Activated naive CD8-positive, alpha-beta T cell treated with anti-CD3 and anti-CD28 coated beads, Interleukin-2, amount 10 ng/mL, durations not matched to agents 7 days and 5 days (primary cell): Measurements from ENCODE around the gene MC3R. TPM values are rescaled to one million over a fixed set of nuclear protein-coding genes. Genes with fewer than 3 reads are reported as not detected.
"Not testable (repeated sequence)": the region's sequence is repeated elsewhere in the genome, so short reads cannot be mapped to it uniquely, and the experiment has no call there.

ENCODE experiments used
- ATAC-seq: fragments of 150-1000 bp; cut with Tn5 transposase; one replicate; pipeline ENCODE4 v1.10.0; 2021; ENCODE audit warnings: low read depth, moderate library complexity
- POLR2A ChIA-PET: fragments of 350-600 bp; sonication (Branson Sonifier 250); formaldehyde crosslinking; loops from one replicate; lab custom pipeline; 2021; ENCODE audit warnings: antibody characterized with exemption; lab: Charles Lee
- DNase-seq: peaks from one replicate; pipeline ENCODE4 v3.0.0; 2021
- H3K27ac Mint-ChIP-seq: one replicate; pipeline ENCODE4 v1.8.0; 2022; ENCODE audit warnings: mild to moderate bottlenecking, mixed read lengths
- H3K27me3 Mint-ChIP-seq: one replicate; pipeline ENCODE4 v1.8.0; 2022; ENCODE audit warnings: mild to moderate bottlenecking, moderate library complexity, mixed read lengths
- H3K36me3 Mint-ChIP-seq: one replicate; pipeline ENCODE4 v1.8.0; 2021; ENCODE audit warnings: mild to moderate bottlenecking, mixed read lengths
- H3K4me1 Mint-ChIP-seq: one replicate; pipeline ENCODE4 v1.8.0; 2021; ENCODE audit warnings: mixed read lengths
- H3K4me3 Mint-ChIP-seq: one replicate; pipeline ENCODE4 v1.8.0; 2022; ENCODE audit warnings: mild to moderate bottlenecking, moderate library complexity, mixed read lengths
- H3K9me3 Mint-ChIP-seq: one replicate; pipeline ENCODE4 v1.8.0; 2021; ENCODE audit warnings: mixed read lengths
- total RNA-seq, 2 experiments: library from RNA; stranded (reverse); gene quantifications; one replicate each; pipeline ENCODE4 v1.2.3, GENCODE V29; 2021

MC3R gene
- not detected for total RNA-seq

- DNase-seq: peak; percentile 41
- Mint-ChIP-seq H3K36me3 (no peaks in the 10 kb centered on the region), H3K4me1 (no peaks in the 10 kb centered on the region), H3K4me3 (no peak within 1 kb of the TSS), H3K27me3 (peaks cover 3% of the 10 kb centered on the region), H3K27ac (no peak within 1 kb of the TSS), H3K9me3 (no peaks in the 10 kb centered on the region)
- POLR2A ChIA-PET: no interaction called here
- ATAC-seq: peak; percentile 50
Measured at GRCh38 chr20:56247954-56248782, at the start of gene MC3R. MC3R (plus strand) TSS chr20:56248732; CDS start chr20:56248844, 112 bp downstream.

DNA sequence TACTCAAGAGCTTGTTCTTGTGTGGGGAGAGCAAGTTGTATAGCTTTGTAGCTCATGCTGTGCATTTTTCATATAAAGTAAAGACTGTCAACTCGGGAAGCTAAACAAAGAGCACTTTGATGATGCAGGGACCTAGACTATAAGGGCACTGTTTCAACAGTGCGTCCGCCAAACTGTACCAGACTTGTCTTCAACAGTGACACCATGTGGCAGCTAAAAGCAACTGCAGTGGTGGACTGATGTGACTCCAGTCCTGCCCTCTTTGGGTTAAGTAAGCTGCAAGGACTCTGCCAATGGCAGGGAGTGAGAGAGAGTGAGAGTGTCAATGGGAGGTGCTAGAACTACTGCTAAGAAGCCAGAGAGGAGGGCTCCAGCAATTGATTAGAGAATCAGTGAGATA lies 48.1 kb upstream of the MC3R start:
- DNase-seq: no peak

DNA sequence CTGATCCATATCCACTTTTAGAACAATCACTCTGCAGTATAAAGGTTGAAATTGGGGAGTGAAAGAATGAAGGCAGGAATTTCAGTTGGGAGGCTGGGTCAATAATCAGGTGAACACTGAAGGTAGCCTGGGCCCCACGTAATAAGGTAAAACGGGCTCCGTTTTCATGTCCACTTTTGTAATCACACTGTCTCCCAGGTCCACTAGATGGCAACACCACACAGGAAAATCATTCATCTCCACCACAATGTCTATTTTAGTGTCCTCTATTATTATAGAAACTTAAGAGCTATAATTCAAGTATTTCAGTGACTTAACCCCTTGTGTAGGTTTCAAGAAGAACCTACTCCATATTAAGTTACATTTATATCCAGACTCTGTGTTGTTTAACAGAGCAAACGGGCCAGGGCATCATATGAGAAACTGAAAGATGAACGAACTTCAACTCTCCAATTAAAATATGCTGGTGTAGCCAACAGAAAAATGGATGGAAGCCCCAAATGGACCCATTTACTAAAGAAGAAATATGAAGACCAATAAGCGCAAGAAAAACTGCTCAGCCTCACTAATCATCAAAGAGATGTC lies 45.9 kb upstream of the MC3R start:
- Mint-ChIP-seq H3K27ac (no peak overlapping the region), H3K36me3 (no peaks in the 10 kb centered on the region), H3K27me3 (no peaks in the 10 kb centered on the region), H3K4me1 (no peaks in the 10 kb centered on the region), H3K9me3 (peaks cover 14% of the 10 kb centered on the region), H3K4me3 (no peak overlapping the region)
- ATAC-seq: no peak
- DNase-seq: no peak
- POLR2A ChIA-PET: no interaction called here

More for the DNA sequence above, 48.1 kb upstream of the MC3R start:
- Mint-ChIP-seq H3K27ac (no peak overlapping the region), H3K36me3 (no peaks in the 10 kb centered on the region), H3K4me3 (no peak overlapping the region), H3K4me1 (no peaks in the 10 kb centered on the region), H3K9me3 (peaks cover 14% of the 10 kb centered on the region), H3K27me3 (no peaks in the 10 kb centered on the region)
- no peak for ATAC-seq
- POLR2A ChIA-PET: no interaction called here

DNA sequence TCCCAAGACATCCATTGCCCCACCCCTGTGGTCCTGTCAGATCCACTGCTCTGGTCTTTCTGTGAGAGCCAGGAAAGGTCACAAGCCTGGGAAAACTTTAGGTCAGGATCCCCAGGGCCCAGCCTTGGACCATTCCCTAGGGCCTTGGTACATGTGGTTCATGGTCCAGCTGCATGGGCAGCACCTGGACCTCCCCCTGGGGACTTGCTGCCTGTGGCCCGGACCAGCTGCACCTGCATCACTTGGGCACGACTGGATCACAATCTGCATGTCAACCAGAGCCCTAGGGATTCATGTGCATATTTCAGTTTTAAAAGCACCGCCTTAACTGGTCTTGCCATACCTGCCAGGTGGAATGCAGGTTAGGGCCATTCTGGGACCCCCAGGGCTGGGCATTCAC lies 44.3 kb upstream of the MC3R start:
- peaks cover 11% of the 10 kb centered on the region for H3K9me3 Mint-ChIP-seq
- no peaks in the 10 kb centered on the region for H3K4me1 Mint-ChIP-seq
- H3K27me3 Mint-ChIP-seq: peaks cover 2% of the 10 kb centered on the region
- H3K4me3 Mint-ChIP-seq: no peak overlapping the region
- no peak for DNase-seq
- POLR2A ChIA-PET: no interaction called here
- H3K27ac Mint-ChIP-seq: no peak overlapping the region
- no peaks in the 10 kb centered on the region for H3K36me3 Mint-ChIP-seq
- no peak for ATAC-seq

DNA sequence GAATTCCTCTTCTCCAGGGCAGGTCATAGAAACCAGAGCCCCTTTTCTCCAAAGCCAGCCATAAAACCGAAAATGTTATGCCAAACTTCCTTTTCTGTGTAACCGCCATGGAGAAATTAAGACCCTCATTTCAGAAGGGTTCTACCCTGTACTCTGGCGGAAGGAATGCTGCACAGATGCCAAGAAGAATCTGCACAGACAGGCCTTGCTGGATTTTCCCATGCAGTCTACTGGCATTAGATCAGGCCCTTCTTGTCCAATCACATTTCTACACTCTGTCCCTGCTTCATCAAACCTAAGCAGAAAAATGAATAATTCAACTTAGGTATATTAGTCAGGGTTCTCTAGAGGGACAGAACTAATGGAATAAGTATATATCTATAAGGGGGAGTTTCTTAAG lies 43.2 kb upstream of the MC3R start:
- DNase-seq (no peak), ATAC-seq (no peak)
- Mint-ChIP-seq H3K27ac (no peak overlapping the region), H3K36me3 (no peaks in the 10 kb centered on the region), H3K4me3 (no peak overlapping the region), H3K9me3 (peaks cover 4% of the 10 kb centered on the region), H3K4me1 (no peaks in the 10 kb centered on the region), H3K27me3 (peaks cover 6% of the 10 kb centered on the region)
- POLR2A ChIA-PET: no interaction called here

DNA sequence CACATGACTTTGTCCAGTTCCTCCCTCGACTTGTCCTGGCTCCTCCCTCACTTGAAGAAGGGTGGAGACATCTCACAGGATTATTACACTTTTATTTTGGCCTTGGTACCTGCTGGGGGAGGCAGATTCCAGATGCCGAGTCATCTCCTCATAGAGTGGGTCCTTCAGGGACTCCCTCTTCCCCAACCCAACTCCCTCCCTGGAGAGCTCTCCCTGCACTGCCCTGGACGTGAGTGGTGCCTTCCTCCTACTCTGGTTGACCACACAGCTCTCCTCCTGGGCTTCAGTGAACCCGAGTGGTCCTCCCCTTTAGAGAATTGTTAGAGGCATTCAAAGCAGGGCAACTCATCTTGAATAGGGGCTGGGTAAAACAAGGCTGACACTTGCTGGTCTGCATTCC lies 40.9 kb upstream of the MC3R start:
- Mint-ChIP-seq H3K4me3 (no peak overlapping the region), H3K27ac (no peak overlapping the region), H3K27me3 (peaks cover 6% of the 10 kb centered on the region), H3K36me3 (no peaks in the 10 kb centered on the region), H3K4me1 (no peaks in the 10 kb centered on the region), H3K9me3 (no peaks in the 10 kb centered on the region)
- POLR2A ChIA-PET: no interaction called here
- DNase-seq (no peak), ATAC-seq (no peak)

DNA sequence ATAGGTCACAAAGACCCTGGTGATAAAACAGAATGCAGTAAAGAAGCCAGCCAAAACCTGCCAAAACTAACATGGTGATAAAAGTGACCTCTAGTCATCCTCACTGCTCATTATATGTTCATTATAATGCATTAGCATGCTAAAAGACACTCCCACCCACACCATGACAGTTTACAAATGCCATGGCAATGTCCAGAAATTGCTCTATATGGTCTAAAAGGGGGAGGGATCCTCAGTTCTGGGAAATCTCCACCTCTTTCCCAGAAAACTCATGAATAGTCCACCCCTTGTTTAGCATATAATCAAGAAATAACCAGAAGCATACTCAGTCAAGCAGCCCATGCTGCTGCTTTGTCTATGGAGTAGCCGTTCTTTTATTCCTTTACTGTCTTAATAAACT lies 40.4 kb upstream of the MC3R start:
- DNase-seq (no peak), ATAC-seq (no peak)
- no peaks in the 10 kb centered on the region for H3K4me1 Mint-ChIP-seq
- no peaks in the 10 kb centered on the region for H3K36me3 Mint-ChIP-seq
- H3K4me3 Mint-ChIP-seq: no peak overlapping the region
- H3K27me3 Mint-ChIP-seq: peaks cover 6% of the 10 kb centered on the region
- POLR2A ChIA-PET: no interaction called here
- no peaks in the 10 kb centered on the region for H3K9me3 Mint-ChIP-seq
- H3K27ac Mint-ChIP-seq: no peak overlapping the region

DNA sequence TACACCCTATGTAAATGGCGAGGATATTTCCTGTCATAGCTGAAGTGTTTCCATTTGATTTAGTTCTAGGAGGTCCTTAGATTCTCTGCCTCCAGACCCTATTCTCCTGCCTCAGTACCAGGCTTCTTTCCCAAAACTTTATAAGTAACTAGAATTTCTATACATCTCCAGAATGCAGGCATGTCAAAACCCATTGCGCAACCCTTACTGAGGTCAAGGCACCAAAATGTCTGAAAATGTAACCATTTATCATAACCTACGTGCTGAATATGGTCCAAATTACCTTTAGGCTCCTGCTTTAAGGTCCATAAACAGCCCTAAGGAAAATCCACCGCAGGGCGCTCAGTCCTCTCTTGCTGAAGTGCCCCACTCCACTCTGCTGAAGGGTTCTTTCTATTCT lies 37.5 kb upstream of the MC3R start:
- no peak overlapping the region for H3K27ac Mint-ChIP-seq
- no peak for ATAC-seq
- no peaks in the 10 kb centered on the region for H3K4me1 Mint-ChIP-seq
- DNase-seq: no peak
- no peaks in the 10 kb centered on the region for H3K36me3 Mint-ChIP-seq
- no peak overlapping the region for H3K4me3 Mint-ChIP-seq
- POLR2A ChIA-PET: no interaction called here
- no peaks in the 10 kb centered on the region for H3K9me3 Mint-ChIP-seq
- H3K27me3 Mint-ChIP-seq: peaks cover 7% of the 10 kb centered on the region

DNA sequence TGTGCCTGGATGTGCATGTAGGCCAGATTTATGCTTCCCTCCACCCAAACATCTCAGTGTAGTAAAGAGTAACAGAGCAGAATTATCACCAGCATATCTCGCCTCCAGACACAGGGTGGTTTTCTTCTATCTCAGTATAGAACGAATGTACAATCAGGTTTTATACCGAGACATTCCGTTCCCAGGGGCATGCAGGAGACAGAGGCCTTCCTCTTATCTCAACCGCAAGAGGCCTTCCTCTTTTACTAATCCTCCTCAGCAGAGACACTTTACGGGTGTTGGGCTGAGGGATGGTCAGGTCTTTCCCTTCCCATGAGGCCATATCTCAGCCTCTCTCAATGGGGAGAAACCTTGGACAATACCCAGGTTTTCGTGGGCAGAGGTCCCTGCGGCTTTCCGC lies 36.4 kb upstream of the MC3R start:
- Mint-ChIP-seq H3K9me3 (no peaks in the 10 kb centered on the region), H3K36me3 (no peaks in the 10 kb centered on the region), H3K4me1 (no peaks in the 10 kb centered on the region), H3K27ac (no peak overlapping the region), H3K4me3 (no peak overlapping the region), H3K27me3 (peaks cover 8% of the 10 kb centered on the region)
- DNase-seq (no peak), ATAC-seq (no peak)
- POLR2A ChIA-PET: no interaction called here

DNA sequence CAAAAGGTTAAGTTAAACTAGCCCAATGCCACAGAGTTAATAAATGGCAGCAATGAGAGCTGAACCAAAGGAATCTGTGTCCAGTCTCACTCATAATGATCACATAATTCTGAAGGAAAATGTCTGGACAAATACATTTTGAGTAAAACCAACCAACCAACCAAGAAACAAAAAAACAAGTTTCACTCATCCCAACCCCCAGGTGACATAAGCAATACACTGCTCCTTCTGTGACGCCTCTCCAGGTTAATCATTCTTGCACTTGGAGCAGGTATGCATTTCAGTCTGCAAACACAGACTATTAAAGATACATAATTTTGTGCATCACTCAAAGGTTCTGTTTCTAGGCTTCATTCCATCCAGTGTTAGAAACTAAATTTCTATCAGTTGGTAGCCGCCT lies 35.2 kb upstream of the MC3R start:
- ATAC-seq: no peak
- H3K36me3 Mint-ChIP-seq: no peaks in the 10 kb centered on the region
- peaks cover 8% of the 10 kb centered on the region for H3K27me3 Mint-ChIP-seq
- DNase-seq: no peak
- H3K4me3 Mint-ChIP-seq: no peak overlapping the region
- no peaks in the 10 kb centered on the region for H3K4me1 Mint-ChIP-seq
- H3K27ac Mint-ChIP-seq: no peak overlapping the region
- H3K9me3 Mint-ChIP-seq: no peaks in the 10 kb centered on the region
- POLR2A ChIA-PET: no interaction called here

GRCh38 chr20:56215115-56215514 lies 33.4 kb upstream of the MC3R start:
- no peaks in the 10 kb centered on the region for H3K4me1 Mint-ChIP-seq
- DNase-seq (no peak), ATAC-seq (no peak)
- POLR2A ChIA-PET: no interaction called here
- no peak overlapping the region for H3K4me3 Mint-ChIP-seq
- no peak overlapping the region for H3K27ac Mint-ChIP-seq
- H3K9me3 Mint-ChIP-seq: peaks cover 3% of the 10 kb centered on the region
- peaks cover 3% of the 10 kb centered on the region for H3K27me3 Mint-ChIP-seq
- H3K36me3 Mint-ChIP-seq: no peaks in the 10 kb centered on the region

DNA sequence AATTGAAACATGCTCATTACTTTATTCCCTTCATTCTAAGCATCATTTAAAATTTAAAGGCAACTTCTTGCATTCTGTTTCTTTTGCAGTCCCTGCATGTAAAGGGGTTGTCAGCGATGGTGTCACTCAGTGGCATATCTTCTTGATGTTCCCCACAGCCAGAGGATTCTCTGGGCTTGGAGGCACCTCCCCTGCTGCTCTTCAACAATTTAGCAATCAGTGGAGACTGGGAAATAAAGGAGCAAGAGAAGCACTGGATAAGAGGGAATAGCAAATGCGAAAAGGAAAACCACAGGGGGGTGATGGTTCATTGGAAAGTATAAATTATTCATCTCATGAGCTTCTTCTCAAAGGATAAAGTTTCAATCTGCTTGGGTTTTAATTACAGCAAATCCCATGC lies 30.7 kb upstream of the MC3R start:
- ATAC-seq: no peak
- Mint-ChIP-seq H3K9me3 (peaks cover 3% of the 10 kb centered on the region), H3K4me1 (no peaks in the 10 kb centered on the region)

GRCh38 chr20:56221186-56221585 lies 27.3 kb upstream of the MC3R start:
- H3K4me3 Mint-ChIP-seq, POLR2A ChIA-PET, H3K27ac Mint-ChIP-seq, DNase-seq, H3K9me3 Mint-ChIP-seq, H3K36me3 Mint-ChIP-seq, H3K4me1 Mint-ChIP-seq, ATAC-seq, H3K27me3 Mint-ChIP-seq: not testable (repeated sequence)

More for the DNA sequence above, 30.7 kb upstream of the MC3R start:
- no peaks in the 10 kb centered on the region for H3K36me3 Mint-ChIP-seq
- DNase-seq: no peak
- POLR2A ChIA-PET: no interaction called here
- peaks cover 3% of the 10 kb centered on the region for H3K27me3 Mint-ChIP-seq
- no peak overlapping the region for H3K4me3 Mint-ChIP-seq
- no peak overlapping the region for H3K27ac Mint-ChIP-seq

DNA sequence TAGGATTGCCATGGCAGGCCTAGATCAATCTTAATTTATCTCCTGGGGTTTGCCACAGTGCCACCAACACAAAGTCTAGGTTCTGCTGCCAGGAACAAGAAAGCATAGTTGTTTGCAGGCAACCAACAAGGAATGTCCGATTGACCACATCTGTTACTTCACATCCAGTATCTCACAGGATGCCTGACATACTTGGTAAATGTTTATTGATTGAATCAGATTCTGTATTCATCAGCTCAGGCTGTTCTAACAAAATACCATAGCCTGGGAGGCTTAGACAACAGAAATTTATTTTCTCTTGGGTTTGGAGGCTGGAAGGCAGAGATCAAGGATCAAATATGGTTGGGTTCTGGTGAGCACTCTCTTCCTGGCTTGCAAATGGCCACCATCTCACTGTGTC lies 26.3 kb upstream of the MC3R start:
- DNase-seq (no peak), ATAC-seq (no peak)
- Mint-ChIP-seq H3K4me1 (no peaks in the 10 kb centered on the region), H3K27me3 (peaks cover 2% of the 10 kb centered on the region), H3K9me3 (peaks cover 3% of the 10 kb centered on the region), H3K4me3 (no peak overlapping the region), H3K36me3 (no peaks in the 10 kb centered on the region), H3K27ac (no peak overlapping the region)
- POLR2A ChIA-PET: no interaction called here
